Activated CD8-positive, alpha-beta memory T cell treated with anti-CD3 and anti-CD28 coated beads for 48 hours (primary cell): ENCODE measurements around the gene PGAP1.

ENCODE experiments used
- DNase-seq, 3 experiments: peaks; one replicate each; pipeline ENCODE4 v3.0.0-alpha.2; 2020; ENCODE audit warnings: low read depth in 2 of 3, low spot score in 2 of 3

Gene PGAP1

DNA sequence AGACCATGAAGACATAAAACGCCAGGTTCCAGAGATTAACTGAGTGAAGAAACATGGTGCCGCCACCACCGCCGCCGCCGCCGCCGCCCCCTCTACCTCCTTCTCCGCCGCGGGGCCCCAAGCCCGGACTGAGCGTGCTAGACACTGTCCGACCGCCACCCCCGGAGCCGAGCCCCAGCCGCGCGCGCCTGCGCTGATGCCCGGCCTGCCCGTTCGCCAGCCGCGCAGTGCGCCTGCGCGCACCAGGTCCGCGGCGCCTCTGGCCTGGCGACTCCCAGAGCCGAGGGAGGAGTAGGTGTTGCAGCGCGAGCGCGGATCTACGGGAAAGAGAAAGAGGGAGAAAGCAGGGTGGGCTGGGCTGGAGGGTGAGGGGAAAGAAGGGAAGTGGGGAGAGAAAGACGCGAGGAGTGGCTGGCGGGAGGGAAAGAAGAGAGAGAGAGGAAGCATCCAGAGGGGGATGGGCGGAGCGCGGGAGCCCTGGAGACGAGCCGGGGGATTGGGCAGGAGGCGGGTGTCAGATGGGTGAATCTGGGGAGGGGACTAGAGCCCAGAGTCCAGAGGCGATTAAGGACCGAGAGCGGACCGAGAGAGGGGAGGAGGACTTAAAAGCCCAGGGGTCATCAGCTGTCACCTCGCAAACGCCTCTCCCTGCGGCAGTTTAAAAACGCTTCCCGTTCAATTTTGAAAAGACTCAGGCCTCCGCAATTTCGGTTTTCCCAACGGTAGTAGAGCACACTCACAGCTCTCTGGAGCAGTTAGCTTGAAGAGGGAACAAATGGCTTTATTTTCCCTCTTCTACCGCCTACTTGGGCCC lies at the start of gene PGAP1:
TSS of gene PGAP1 (minus strand) at position 146 of the 814 bp plus-strand sequence. CDS start at position 55, 91 bp downstream.
- peak; percentile 69 to 88 (median 79) for DNase-seq

DNA sequence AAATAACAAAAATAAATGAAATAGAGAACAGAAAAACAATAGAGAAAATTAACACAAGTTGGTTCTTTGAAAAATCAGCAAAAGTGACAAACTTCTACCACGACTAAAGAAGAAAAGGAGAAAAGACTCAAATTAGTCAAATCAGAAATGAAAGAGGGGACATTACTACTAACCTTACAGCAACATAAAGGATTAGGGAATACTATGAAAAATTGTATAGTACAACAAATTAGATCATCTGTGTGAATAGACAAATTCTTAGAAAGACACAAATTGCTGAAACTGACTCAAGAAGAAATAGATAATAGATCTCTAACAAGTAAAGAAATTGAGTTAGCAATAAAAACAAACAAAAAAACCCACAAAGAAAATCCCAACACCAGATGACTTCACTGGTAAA lies 48.5 kb upstream of the PGAP1 start:
- DNase-seq = no peak

DNA sequence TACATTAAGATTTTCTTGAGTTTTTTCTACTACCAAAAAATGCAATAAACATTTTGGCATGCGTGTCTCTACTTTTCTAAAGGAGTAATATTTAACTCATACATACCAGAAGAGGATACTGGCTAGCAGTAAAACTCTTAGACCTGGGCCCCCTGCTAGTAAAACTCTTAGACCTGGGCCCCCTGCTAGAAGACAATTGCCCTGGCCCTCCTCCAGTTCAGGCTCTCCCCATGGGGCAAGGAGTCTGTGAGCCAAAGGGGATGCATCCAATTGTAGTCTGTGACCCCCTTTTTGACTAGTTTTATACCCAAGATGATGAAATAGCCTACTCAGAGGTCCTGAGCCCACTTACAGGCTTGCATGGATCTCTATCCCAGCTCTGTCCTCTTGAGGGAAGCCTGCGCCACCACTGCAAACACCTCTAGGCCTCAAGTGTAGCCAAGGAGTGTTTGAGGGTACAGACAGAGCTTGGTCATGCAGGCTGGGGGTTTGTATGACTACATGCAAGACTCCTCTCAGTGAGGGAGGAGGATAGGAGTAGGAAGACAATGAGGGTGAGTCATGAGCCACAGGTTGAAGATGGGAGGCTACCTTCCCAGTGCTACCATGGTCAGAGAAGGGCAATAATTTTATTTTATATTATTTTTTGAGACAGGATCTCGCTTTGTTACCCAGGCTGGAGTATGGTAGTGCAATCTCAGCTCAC lies 45.2 kb upstream of the PGAP1 start:
- no peak for DNase-seq

DNA sequence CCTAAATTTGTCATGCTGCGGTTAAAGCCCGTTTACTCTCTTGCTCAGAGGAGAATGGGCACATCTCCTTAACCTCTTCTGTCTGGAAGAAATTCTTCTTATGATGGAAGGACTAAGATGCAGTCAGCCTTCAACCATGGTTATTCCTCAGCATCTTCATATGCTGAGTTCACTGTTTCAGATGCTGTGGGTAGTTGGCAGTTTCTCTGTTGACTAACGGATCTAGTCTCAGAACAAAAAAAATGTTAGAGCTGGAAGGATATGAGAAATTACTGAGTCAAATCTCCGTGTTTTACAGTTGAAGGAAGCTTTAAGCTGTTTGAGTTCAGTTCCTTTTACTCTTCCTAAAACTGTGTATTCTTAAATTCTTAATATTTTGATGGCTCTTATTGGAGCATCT lies 43.6 kb upstream of the PGAP1 start:
- no peak for DNase-seq

DNA sequence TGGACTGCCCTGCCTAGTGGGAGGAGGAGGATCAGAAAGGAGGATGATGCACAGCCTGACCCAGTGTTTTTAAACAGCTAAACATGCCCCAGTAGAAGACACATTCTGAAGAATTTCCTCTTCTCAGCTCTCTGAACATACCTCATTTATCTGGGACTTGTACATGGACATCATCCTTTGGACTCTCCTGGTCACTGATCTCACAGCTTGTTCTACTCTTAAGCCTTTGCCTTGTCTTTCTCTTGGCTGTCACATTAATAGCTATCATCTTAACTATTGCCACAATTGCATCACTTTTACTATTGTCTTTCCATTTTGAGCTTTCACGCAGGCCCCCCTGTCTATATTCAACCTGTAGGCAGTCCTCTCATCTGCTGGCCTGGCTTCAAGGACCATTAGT lies 42.0 kb upstream of the PGAP1 start:
- no peak for DNase-seq

DNA sequence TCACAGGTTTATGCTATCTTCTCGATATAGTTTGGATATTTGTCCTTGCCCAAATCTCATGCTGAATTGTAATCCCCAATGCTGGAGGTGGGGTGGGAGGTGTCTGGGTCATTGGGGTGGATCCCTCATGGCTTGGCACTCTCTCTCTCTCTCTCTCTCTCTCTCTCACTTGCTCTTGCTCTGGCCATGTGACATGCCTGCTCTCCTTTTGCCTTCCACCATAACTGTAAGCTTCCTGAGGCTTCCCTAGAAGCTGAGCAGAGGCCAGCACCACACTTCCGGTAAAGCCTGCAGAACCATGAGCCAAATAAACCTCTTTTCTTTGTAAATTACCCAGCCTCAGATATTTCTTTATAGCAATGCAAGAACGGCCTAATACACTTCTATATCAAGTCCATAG lies 41.3 kb upstream of the PGAP1 start:
- DNase-seq = no peak

- no peak for DNase-seq
Measured at GRCh38 chr2:196967116-196967515, 40.6 kb upstream of the PGAP1 start.

- no peak for DNase-seq
Measured at GRCh38 chr2:196966061-196966460, 39.6 kb upstream of the PGAP1 start.

GRCh38 chr2:196965651-196966050 lies 39.1 kb upstream of the PGAP1 start:
- DNase-seq = no peak

- DNase-seq = no peak
Measured at GRCh38 chr2:196963961-196964360, 37.5 kb upstream of the PGAP1 start.

- DNase-seq = no peak
Measured at GRCh38 chr2:196963043-196963442, 36.5 kb upstream of the PGAP1 start.

- DNase-seq = no peak
Measured at GRCh38 chr2:196962325-196962724, 35.8 kb upstream of the PGAP1 start.

DNA sequence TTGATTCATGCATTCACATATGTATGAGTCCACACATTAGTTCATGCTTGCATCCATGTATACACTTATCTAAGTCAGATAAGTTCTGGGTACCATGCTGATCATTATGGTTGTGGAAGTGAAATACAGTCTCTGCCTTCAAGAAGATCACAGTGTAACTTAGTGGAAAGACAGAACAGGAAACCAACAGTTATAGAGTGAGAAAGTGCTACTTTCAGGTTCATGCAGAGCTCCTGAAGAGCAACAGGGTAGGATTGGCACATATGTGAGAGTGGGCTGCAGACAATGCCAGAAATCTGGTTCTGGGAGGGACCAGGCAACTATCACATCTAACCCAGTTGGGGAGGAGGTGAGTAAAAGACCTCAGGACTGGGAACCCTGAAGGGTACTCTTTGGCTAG lies 35.4 kb upstream of the PGAP1 start:
- DNase-seq = no peak

GRCh38 chr2:196959734-196960338 lies 33.3 kb upstream of the PGAP1 start:
- DNase-seq = no peak

GRCh38 chr2:196959281-196959680 lies 32.8 kb upstream of the PGAP1 start:
- no peak for DNase-seq

GRCh38 chr2:196957881-196958525 lies 31.5 kb upstream of the PGAP1 start:
- no peak for DNase-seq

- DNase-seq = no peak
Measured at GRCh38 chr2:196957442-196957841, 30.9 kb upstream of the PGAP1 start.

DNA sequence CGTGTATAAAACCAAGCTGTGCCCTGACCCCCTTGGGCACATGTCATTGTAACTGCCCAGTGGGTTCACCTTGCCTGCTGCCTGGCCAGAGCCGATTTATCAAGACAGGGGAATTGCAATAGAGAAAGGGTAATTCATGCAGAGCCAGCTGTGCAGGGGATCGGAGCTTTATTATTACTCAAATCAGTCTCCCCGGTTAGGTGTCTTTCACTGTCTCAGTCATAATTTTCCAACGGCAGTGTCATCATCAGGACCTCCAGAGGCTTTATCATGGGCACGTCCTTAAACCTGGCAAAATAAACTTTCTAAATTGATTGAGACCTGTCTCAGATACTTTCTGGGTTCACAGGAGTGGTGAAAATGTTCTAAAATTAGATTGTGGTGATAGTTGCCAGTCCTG lies 29.6 kb upstream of the PGAP1 start:
- no peak for DNase-seq

DNA sequence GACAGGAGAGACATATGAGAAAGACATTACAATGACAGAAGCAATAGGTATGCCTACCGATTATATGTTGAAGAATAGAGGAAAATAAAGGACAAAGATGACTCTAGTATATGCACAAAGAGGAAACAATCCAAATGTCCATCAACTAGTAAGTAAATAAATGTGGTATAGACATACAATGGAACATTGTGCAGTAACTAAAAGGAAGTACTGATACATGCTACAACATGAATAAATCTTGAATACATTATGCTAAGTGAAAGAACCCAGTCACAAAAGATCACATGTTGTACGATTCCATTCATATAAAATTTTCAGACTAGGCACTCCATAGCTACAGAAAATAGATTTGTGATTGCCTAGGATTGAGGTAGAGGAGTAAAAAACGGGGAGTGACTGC lies 28.5 kb upstream of the PGAP1 start:
- no peak for DNase-seq

DNA sequence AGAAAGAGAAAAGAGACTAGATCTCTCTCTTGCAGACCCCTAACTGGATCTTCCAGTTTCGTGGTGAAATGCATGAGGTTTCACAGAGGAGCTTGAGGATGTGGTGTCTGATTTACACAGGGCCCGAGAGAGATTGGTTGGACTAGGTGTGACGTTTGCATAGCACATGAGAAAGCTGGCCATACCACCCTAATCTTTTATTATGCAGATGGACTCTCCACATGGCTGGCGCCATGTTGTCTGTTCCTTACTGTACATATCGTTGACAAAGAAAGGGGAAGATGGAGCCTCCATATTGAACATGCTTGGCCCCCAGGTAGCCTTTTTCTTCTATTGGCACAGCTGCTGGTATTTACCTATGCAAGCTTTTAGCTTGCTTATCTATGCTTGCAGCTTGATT lies 27.5 kb upstream of the PGAP1 start:
- DNase-seq = no peak

DNA sequence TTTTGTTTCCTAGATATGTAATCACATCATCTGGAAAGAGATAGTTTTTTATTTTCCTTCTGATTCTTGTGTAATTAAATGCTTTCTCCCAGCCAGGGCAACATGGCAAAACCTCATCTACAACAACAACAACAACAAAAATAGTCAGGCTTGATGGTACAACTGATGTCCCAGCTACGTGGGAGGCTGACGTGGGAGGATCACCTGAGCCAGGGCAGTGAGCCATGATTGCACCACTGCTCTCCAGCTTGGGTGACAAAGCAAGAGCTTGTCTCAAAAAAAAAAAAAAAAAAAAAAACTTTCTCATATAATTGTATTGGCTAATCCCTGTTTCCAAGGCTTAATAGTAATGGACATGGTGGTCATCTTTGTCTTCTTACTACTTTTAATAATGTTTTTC lies 26.4 kb upstream of the PGAP1 start:
- no peak for DNase-seq

- DNase-seq = no peak
Measured at GRCh38 chr2:196951973-196952372, 25.5 kb upstream of the PGAP1 start.
